ENCODE results near the gene ZNF841.
"Not testable (repeated sequence)": the region's sequence is repeated elsewhere in the genome, so short reads cannot be mapped to it uniquely, and the experiment has no call there.

The ZNF841 gene

DNA sequence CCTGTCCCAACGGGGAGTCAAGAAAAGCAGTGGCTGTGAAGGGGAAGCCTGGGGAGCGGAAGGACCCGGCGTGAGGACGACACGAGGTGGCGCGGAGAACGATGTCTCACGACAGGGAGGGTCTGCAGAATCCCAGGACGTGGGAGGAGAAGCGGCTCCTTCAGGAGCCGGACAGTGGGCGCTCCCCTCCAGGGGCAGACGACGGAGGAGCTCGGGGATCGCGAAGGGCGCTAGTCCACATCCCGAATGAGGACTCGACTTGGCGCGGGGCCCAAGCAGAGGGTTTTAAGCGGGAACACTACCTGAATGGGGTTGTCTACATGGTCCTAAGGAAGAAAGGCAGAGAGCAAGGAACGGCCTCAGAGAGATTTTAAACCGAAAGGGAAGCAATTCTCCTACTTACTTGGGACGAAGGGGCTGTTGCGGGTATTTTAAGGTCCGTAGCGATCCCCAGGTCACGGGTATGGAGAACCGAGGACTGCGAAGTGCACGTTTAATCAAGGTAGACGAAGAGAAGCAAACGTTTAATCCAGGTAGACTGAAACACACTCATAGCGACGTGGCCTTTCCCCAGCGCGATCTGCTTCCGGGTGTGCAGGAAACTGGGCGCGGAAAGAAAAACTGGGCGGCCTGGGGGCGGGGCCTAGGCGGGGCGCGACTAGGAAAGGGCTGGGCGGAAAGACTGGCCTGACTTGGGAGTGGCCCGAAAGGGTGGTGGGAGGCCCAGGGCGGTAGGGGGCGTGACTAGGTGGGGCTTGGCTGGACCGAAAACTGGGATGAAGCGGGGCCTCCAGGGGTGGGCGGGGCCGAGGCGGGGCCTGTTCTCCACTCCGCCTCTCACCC is at the start of gene ZNF841:
ZNF841 (minus strand) TSS at position 594 of the 843 bp plus-strand sequence. CDS start 10,964 bp downstream, outside the sequence.
- FAIRE-seq = peak; percentile 5

DNA sequence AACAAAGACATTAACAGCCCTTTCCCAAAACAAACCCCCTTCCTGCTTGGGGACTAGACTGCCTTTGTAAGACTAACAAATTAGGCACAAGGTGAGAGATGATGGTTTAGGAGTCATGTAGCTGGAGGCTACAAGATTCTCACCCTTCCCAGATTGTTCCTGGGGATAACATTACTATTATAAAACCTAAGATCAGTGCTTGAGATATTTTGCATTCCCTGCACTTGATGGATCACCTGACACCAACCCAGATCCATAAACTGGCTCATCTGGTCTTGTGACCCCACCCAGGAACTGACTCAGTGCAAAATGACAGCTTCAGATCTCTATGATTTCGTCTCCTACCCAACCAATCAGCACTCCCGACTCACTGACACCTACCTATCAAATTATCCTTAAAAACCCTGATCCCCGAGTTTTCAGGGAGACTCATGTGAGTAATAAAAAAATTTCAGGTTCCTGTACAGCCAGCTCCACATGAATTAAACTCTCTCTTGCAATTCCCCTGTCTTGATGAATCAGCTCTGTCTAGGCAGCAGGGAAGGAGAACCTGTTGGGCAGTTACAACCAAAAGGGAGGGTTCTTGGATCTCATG is 46.5 kb upstream of the ZNF841 start:
- no peak for FAIRE-seq

DNA sequence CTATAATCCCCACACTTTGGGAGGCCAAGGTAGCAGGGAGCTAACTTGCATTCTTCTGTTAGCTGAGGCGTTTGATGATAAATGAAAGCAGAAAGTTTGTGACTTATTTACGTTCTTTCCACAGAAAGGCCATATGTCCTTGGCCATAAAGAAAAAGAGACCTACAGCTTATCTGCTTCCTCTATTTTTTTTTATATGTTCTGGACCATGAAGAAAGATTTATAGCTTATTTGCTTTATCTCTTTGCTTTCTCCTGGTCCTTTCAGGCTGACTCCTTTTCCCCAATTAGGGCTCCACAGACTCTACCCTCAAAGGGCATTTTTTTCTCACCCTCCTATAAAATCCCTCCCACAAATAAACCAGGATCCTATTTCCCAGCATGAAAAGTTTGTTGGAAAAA is 45.6 kb upstream of the ZNF841 start:
- no peak for FAIRE-seq

DNA sequence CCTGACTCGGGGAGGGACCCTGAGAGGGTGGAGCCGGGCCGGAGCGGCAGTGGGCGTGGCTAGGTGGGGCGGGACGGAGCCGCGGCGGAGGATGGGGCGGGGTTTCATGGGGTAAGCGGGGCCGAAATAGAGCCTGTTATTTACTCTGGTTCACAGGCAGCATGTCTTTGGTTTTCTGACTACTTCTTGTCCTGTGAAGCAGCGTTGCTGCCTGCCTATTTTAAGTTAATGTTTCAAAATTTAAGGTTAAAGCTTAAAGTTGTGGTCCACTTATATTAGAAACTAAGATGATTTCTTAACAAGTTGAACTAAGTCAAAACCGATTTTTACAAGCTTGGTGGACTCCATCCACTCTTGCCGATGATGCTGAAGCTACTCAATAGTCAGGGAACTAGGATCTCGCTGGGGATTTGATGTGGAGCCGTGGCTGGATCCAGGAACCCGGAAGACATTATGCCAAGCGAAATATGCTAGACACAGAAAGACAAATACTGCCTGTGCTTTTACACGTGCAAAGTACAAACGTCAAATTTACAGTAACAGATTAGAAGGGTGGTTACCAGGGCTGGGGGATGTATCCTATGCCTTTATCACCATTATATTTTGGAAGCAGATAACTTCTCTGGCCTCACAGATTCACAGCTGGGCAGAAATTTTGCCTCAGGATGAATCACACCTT is 44.6 kb upstream of the ZNF841 start:
- FAIRE-seq = no peak

DNA sequence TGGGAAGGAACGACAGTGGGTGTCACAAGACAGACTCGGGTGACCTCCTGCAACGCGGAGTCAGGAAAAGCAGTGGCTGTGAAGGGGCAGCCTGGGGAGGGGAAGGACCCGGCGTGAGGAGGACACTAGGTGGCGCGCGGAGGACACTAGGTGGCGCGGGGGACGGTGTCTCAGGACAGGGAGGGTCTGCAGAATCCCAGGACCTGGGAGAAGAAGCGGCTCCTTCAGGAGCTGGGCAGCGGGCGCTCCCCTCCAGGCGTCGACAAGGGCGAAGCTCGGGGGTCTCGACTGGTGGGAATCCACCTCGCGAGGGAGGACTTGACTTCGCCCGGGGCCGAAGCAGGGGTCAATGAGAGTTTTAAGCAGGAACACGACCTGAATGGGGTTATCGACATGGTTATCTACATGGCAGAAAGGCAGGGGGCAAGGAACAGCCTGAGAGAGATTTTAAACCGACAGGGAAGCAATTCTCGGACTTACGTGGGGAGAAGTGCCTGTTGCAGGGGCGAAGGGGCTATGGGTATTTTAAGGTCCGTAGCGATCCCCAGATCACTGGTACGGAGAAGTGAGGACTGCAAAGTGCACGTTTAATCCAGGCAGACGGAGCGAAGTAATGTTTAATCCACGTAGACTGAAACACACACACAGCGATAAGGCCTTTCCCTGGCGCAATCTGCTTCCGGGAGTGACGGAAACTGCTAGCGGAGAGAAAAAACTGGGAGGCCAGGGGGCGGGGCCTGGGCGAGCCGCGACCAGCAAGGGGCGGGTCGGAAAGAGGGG is 43.9 kb upstream of the ZNF841 start, which contains the start of gene ZNF616:
ZNF616 (minus strand) TSS at position 687 of the 780 bp plus-strand sequence. CDS start 9,426 bp downstream, outside the sequence.
- peak; percentile 66 for FAIRE-seq

DNA sequence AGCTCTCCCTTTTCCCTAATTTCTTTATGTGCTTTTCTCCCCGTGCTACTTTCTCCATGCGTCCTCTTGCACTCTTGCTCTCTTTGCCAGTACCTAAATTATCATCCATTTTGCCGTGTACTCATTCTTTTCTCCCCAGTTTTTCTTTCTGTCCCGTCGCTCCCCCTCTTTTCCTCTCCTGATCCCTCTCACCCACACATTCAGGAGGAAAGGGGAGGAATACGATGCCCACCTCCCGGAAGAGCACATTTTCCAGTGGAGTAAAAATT is 43.4 kb upstream of the ZNF841 start:
- no peak for FAIRE-seq

DNA sequence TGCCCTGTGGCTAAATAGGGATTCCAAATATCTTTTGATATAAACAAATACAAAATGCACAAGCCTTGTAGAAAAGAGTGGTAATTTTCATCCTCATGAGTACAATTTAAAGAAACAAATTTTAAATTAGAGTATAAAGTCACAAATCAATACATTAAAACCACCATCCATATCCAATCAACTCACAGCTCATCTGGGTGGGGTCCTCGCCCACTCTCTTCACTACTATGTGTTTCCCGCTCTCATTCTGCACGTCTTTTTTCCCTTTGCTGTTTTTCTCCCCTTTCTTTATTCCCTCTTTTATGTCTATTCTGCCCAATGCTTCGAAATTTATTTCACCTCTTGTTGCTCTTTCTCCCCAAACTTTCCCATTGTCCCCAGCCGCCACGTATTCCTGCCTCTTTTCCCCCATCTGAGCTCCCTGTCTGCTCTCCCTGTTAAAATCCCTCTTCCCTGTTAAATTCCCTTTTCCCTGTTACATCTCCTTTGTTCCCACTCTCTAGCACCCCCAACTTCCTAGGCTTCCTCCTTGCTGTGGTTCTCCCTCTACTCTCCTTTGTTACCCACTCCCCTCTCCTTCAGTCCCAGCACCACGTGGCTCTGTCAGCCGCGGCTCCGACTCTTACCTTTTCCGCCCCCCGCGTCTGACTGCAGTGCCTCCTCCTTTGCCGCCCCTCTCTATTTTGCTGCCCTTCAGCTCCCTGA is 42.9 kb upstream of the ZNF841 start:
- FAIRE-seq = no peak

DNA sequence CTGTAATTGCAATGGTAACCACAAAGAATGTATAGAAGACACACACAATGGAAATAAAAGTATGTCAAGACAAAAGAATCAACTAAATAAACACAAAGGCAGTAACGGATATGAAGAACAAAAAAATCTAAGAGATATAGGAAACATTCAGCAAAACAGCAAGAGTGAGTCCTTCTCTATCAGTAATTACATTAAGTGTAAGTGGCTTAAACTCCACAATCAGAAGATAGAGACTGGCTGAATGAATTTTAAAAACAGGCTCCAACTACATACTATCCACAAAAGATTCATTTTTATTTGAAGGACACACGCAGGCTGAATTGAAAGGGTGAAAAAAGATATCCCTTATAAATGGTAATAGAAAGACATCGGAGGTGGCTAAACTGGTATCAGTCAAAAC is 24.7 kb upstream of the ZNF841 start:
- no peak for FAIRE-seq

DNA sequence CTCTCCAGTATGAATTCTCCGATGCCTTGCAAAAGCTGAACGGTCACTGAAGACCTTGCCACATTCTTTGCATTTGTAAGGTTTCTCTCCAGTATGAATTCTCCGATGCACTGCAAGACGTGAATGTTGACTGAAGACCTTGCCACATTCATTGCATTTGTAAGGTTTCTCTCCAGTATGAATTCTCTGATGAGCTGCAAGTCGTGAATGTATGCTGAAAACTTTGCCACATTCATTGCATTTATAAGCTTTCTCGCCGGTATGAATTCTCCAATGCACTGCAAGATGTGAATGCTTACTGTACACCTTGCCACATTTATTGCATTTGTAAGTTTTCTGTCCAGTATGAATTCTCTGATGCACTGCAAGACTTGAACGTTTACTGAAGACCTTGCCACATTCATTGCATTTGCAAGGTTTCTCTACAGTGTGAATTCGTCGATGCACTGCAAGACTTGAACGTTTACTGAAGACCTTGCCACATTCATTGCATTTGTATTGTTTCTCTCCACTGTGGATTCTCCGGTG is 20.0 kb upstream of the ZNF841 start:
- no peak for FAIRE-seq

DNA sequence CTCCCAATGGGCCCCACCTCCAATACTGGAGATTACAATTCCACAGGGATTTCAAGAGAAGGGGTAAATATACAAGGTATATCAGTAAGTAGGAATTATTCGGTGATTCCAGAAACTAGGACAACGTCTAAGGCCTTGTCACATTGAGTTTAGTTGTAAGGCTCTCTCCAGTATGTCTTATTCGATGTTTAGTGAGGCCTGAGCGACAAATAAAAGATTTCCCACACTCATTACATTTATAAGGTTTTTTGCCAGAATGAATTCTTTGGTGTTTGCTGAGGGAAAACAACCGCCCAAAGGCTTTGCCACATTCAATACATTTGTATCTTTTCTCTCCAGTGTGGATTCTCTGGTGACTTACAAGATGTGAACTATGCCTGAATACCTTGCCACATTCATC is 19.1 kb upstream of the ZNF841 start:
- no peak for FAIRE-seq

DNA sequence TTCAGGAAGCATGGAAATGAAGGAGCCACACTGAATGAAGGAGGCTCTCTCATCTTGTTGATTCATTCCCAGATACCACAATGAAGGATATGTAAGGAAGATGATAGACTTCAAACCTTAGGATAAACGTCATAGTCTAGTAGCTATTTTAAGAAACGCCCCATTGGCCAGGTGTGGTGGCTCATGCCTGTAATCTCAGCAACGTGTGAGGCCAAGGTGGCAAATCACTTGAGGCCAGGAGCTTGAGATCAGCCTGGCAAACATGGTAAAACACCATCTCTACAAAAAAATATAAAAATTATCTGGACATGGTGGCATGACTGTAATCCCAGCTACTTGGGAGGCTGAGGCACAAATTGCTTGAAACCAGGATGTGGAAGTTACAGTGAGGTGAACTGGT is 17.1 kb upstream of the ZNF841 start:
- FAIRE-seq = no peak

DNA sequence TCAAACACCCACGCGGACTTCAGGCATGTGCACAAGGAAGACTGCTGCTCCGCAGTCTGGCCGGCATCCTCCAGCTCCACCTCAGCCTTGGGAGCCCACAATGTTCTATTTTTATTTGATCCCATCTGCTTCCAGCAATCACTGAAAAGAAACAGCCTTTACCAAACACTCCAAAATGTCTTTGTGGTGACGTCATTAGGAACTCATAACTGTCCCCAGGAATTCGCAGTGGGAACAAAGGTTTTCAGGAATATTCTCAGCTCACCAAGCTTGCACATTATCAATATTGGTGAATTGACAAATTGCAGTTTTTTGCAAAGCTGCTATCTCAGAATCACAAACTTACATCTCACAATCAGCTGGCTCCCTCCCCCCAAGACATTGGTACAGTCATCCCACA is 15.2 kb upstream of the ZNF841 start:
- FAIRE-seq = no peak

DNA sequence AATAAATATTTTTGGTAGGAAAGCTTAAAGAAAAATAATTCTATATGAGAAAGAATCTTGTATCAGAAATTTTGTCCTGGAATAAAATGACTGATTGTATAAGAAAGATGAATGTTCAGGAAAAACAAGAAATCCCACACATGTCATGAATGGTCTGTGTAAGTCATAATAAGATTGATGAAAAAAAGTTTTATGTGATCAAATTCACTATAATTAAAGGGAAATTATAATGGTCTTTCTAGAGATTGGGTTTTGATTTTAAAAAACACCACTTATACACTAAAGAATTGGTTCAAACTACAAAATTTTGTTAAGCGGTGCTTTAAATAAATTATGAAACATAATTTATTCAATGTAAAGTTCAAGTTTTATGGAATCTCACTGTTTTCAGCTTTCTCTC is 7.2 kb upstream of the ZNF841 start:
- no peak for FAIRE-seq

DNA sequence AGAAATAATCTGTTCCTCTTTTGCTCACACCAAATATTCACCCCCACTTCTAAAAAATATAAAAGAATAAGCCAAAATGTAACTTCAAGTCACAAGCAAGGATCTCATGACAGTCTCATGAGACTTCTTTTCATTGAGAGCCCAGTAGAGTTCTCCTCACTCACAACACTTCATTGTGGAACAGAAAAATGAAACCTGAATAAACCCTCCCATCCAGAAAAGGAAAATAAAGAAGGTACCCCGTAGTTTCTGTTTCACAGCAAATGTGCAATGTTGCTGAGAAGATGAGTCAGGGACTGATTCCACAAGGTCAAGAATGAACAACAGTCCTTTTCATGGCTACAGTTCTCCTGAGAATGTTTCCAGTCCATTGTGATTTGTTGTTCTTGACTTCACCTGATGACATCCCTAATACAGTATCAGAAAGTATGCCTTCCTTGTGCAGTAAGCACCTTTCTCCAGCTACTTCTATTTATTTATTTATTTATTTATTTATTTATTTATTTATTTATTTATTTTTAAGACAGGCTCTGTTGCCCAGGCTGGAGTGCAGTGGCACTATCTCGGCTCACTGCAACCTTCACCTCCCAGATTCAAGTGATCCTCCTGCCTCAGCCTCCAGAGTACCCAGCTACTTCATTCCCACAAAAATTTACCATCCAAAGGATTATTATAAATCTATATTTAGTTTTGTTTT is 6.4 kb upstream of the ZNF841 start:
- no peak for FAIRE-seq

DNA sequence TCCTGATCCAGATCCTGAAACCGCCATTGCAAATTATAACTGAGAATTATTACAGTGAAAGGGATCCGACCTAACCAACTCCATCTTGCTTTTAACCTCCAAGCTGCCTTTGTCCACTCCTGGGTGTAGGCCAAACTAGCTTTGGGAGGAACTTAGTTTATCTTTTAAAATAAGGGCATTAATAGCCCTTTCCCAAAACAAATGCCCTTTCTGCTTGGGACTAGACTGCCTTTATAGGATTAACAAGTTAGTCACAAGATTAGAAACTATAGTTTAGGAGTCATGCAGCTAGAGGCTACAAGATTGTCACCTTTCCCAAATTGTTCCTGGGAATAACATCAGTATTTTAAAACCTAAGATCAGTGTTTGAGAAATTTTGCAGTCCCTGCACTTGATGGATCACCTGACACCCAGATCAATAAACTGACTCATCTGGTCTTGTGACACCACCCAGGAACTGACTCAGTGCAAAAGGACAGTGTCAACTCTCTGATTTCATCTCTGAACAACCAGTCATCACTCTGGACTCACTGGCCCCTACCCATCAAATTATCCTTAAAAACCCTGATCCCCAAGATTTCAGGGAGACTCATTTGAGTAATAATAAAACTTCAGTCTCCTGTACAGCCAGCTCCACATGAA is 4.1 kb upstream of the ZNF841 start:
- FAIRE-seq = no peak

DNA sequence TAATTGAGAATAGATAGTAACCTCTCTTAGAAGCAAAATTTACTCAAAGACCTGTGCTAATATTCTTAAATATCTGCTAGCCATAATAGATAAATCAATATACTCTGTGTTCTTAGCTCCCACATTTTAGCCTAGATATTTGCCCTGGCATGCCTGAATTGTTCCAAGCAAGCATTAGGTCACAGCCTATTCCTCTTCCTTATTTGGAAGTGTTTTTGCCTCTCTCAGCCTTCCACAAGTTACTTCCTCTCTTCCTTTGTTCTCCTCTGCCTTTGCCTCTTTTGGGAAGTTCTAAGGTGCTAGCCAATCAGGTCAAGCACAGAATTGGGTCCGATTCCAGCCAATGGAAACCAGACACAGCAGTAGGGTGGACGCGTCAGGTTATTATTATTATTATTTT is 851 bp upstream of the ZNF841 start:
- not testable (repeated sequence) for FAIRE-seq

DNA sequence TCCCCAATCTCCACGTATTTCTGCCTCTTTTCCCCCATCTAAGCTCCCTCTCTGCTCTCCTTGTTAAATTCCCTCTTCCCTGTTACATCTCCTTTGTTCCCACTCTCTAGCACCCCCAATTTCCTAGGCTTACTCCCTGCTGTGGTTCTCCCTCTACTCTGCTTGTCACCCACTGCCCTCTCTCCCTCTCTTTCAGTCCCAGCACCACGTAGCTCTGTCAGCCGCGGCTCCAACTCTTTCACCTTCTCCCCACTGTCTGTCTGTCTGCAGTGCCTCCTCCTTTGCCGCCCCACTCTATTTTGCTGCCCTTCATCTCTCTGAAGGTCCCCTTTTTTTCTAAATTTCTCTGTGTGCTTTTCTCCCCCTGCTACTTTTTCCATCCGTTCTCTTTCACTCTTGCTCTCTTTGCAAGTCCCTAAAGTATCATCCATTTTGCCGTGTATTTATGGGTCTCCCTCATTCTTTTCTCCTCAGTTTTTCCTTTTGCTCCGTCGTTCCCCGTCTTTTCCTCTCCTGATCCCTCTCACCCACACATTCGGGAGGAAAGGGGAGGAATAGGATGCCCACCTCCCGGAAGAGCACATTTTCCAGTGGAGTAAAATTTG is 937 bp downstream of the ZNF841 start:
- FAIRE-seq = no peak

DNA sequence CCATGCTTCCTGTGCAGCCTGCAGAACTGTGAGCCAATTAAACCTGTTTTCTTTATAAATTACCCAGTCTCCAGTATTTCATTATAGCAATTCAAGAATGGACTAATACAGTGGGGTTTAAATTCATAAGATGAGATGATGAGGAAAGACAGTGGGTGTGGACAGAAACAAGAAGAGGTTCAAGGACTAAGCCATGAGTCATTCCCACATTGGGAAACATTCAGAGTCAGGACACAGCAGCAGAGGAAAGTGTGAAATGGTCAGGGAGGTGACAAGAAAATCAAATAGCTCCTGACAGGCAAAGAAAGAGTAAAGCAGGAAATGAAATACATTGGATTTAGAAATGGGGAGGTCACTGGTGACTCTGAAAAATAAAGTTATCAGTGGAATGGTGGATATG is 9.1 kb downstream of the ZNF841 start:
- no peak for FAIRE-seq

DNA sequence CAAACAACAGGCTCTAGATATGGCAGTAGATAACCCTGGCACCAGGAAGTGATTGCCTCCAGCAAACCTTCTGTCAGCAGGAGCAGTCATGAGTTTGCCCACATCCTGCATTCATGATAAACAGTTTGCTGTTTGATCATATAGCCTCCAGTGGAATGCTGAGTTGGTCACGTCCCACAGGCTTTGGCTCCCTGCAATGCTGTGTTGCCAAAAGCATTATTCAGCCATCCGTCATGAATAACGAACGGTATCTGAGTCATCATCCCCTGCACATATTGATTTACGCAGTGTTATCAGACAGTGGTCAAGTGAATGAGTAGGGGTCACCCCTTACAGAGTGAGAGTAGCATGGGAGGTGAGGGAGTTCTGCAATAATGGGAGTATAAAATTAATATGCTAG is 25.1 kb downstream of the ZNF841 start:
- FAIRE-seq = no peak

DNA sequence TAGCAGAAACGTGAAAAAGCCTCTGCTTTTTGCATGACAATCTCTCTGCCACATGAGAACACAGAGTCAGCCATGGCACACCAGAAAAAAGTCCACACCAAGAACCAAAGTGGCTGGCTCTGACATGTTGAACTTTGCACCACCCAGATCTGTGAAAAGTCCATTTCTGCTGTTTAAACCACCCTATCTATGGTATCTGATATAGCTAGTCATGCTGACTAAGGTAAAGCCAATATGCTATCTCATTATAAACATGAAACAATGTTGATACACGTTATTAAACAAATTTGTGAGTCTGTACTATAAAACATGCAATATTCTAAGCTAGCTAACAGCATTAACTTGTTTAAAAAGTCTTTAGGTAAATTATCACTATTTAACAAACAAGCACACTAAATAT is 25.9 kb downstream of the ZNF841 start:
- FAIRE-seq = no peak

Measured in TTC549 (cell line).